CD14-positive monocyte (primary cell): Measurements from ENCODE around the gene PAK2. TPM values are rescaled to one million over a fixed set of nuclear protein-coding genes. Genes with fewer than 3 reads are reported as not detected.

Source experiments
- DNase-seq, 3 donors: peaks; one replicate each; pipeline ENCODE4 v3.0.0-alpha.2; 2011 to 2022
- H2AFZ ChIP-seq: 2 replicates; pipeline ENCODE4 v1.6.0; 2012; ENCODE audit warnings: mild to moderate bottlenecking, low read depth, low read length, inconsistent platforms; ENCODE audit not compliant: insufficient read depth, poor library complexity, severe bottlenecking
- H3K27ac ChIP-seq, 2 donors: 1 replicate in 1 of 2; 2 replicates in 1 of 2; pipeline ENCODE4 v1.5.1; 2012 to 2013; ENCODE audit warnings: low read length in 2 of 2, control low read depth in 1 of 2, inconsistent platforms in 1 of 2, low read depth in 1 of 2, mild to moderate bottlenecking in 1 of 2
- H3K27me3 ChIP-seq, 2 donors: one replicate each; pipeline versions ENCODE4 v1.6.0 to v1.6.1; 2011 to 2013; ENCODE audit warnings: low read length in 2 of 2; ENCODE audit not compliant: control insufficient read depth in 2 of 2, insufficient read depth in 2 of 2
- H3K36me3 ChIP-seq, 2 donors: replicated peaks in 1 of 2; 1 replicate in 1 of 2; 2 replicates in 1 of 2; pipeline versions ENCODE4 v1.5.1 to v1.6.1; 2012 to 2013; ENCODE audit warnings: low read length in 2 of 2, control low read depth in 1 of 2, inconsistent platforms in 1 of 2, mild to moderate bottlenecking in 1 of 2; ENCODE audit not compliant: insufficient read depth in 2 of 2, control insufficient read depth in 1 of 2
- H3K4me1 ChIP-seq, 2 donors: 1 replicate in 1 of 2; 2 replicates in 1 of 2; pipeline versions ENCODE4 v1.5.1 to v1.6.1; 2012 to 2013; ENCODE audit warnings: low read length in 2 of 2, control low read depth in 1 of 2, inconsistent platforms in 1 of 2, mild to moderate bottlenecking in 1 of 2, moderate library complexity in 1 of 2; ENCODE audit not compliant: insufficient read depth in 2 of 2, control insufficient read depth in 1 of 2
- H3K4me2 ChIP-seq: replicated peaks from 2 replicates; pipeline ENCODE3; 2012; ENCODE audit warnings: low read length, moderate library complexity, mild to moderate bottlenecking; ENCODE audit not compliant: poor library complexity, severe bottlenecking; ENCODE audit errors: extremely low read depth
- H3K4me3 ChIP-seq, 3 experiments: fragments of 200-600 bp in 1 of 3; sonication (generic) in 1 of 3; replicated peaks in 1 of 3; 1 replicate in 2 of 3; 2 replicates in 1 of 3; pipeline ENCODE4 v1.5.1; 2011 to 2013; ENCODE audit warnings: low read length in 3 of 3, mild to moderate bottlenecking in 3 of 3, control low read depth in 2 of 3, low read depth in 2 of 3, inconsistent platforms in 1 of 3, moderate library complexity in 1 of 3
- H3K79me2 ChIP-seq: 2 replicates; pipeline ENCODE4 v1.6.0; 2012; ENCODE audit warnings: mild to moderate bottlenecking, control low read depth, inconsistent platforms, low read length, moderate library complexity; ENCODE audit not compliant: insufficient read depth
- H3K9ac ChIP-seq: 2 replicates; pipeline ENCODE4 v1.6.0; 2017; ENCODE audit warnings: low read length, mild to moderate bottlenecking; ENCODE audit not compliant: insufficient read depth, poor library complexity, severe bottlenecking
- H3K9me3 ChIP-seq, 2 donors: replicated peaks in 1 of 2; 1 replicate in 1 of 2; 2 replicates in 1 of 2; pipeline versions ENCODE4 v1.5.1 to v1.6.1; 2012 to 2013; ENCODE audit warnings: low read length in 2 of 2, control low read depth in 1 of 2; ENCODE audit not compliant: control insufficient read depth in 1 of 2, insufficient read depth in 1 of 2
- H4K20me1 ChIP-seq: 2 replicates; pipeline ENCODE4 v1.6.0; 2012; ENCODE audit warnings: mild to moderate bottlenecking, low read length, control low read depth, moderate library complexity; ENCODE audit not compliant: insufficient read depth
- H3K27ac Mint-ChIP-seq, 7 donors: one replicate each; pipeline ENCODE4 v1.8.0; 2020; ENCODE audit warnings: mild to moderate bottlenecking in 7 of 7, mixed read lengths in 7 of 7, moderate library complexity in 6 of 7, inconsistent platforms in 2 of 7
- H3K27me3 Mint-ChIP-seq, 3 donors: one replicate each; pipeline ENCODE4 v1.8.0; 2021 to 2022; ENCODE audit warnings: low read depth in 3 of 3, mild to moderate bottlenecking in 3 of 3, mixed read lengths in 3 of 3, moderate library complexity in 3 of 3, inconsistent platforms in 1 of 3
- H3K36me3 Mint-ChIP-seq, 2 donors: one replicate each; pipeline ENCODE4 v1.8.0; 2020; ENCODE audit warnings: mixed read lengths in 2 of 2, inconsistent platforms in 1 of 2, mild to moderate bottlenecking in 1 of 2
- H3K4me1 Mint-ChIP-seq: one replicate; pipeline ENCODE4 v1.8.0; 2020; ENCODE audit warnings: mild to moderate bottlenecking, mixed read lengths
- H3K4me3 Mint-ChIP-seq, 2 donors: one replicate each; pipeline ENCODE4 v1.8.0; 2020; ENCODE audit warnings: mild to moderate bottlenecking in 2 of 2, mixed read lengths in 2 of 2, moderate library complexity in 1 of 2
- H3K9me3 Mint-ChIP-seq, 7 donors: one replicate each; pipeline ENCODE4 v1.8.0; 2020 to 2022; ENCODE audit warnings: mixed read lengths in 7 of 7, mild to moderate bottlenecking in 6 of 7, moderate library complexity in 6 of 7, inconsistent platforms in 2 of 7
- CTCF ChIP-seq: fragments of 200-600 bp; IDR thresholded peaks from one replicate; pipeline ENCODE4 v1.8.0; 2022; ENCODE audit warnings: antibody characterized with exemption, mild to moderate bottlenecking
- WGBS: methylation state at CpG from one replicate; pipeline ENCODE4 v1.1.5; 2013; ENCODE audit warnings: missing lambda C conversion rate; ENCODE audit not compliant: insufficient coverage; 5-methylcytosine and 5-hydroxymethylcytosine counted together
- intact Hi-C, 2 donors: fragments of 100-400 bp; cut with micrococcal nuclease; formaldehyde crosslinking; loops; one replicate each; pipeline versions ENCODE4 v1.15.0 to v1.15.1; 2023
- polyA plus RNA-seq, 3 donors: library from polyadenylated mRNA; depleted of rRNA in 1 of 3; unstranded in 2 of 3; stranded (reverse) in 1 of 3; fragments of 300-500 nt in 2 of 3; fragments of >200 nt in 1 of 3; fragmentation: Illumina TruSeq in 2 of 3; gene quantifications; 1 replicate in 2 of 3; 2 replicates in 1 of 3; pipeline ENCODE4 v1.2.3, GENCODE V29; 2012 to 2021

PAK2 gene
- polyA plus RNA-seq, 3 donors = 32.4 to 44.2 (median 33.2) TPM

- Mint-ChIP-seq H3K9me3 (peaks cover 0 to 2% (median 0%) of the 10 kb centered on the region in 7 donors), H3K36me3 (peaks cover 11% of the 10 kb centered on the region in 2 donors), H3K27me3 (peaks cover 0 to 1% (median 0%) of the 10 kb centered on the region in 3 donors), H3K4me1 (peaks cover 4% of the 10 kb centered on the region), H3K4me3 (no peak overlapping the region), H3K27ac (no peak overlapping the region)
- Histone ChIP-seq H2AFZ (no peak overlapping the region), H3K9me3 (no peaks in the 10 kb centered on the region), H3K27me3 (no peaks in the 10 kb centered on the region), H3K79me2 (peaks cover 13% of the 10 kb centered on the region), H4K20me1 (peaks cover 9% of the 10 kb centered on the region), H3K4me1 (peaks cover 4 to 8% of the 10 kb centered on the region in 2 donors), H3K36me3 (peaks cover 13 to 16% of the 10 kb centered on the region in 2 donors), H3K27ac (no peak overlapping the region), H3K4me3 (no peak overlapping the region), H3K9ac (no peak overlapping the region), H3K4me2 (no peak overlapping the region)
- WGBS = 100% methylated on average over 1 of the region's 3 CpGs
- intact Hi-C loops = no loop called here
- no peak for TF ChIP-seq CTCF
- no peak for DNase-seq
Measured at GRCh38 chr3:196735751-196736150, 3.9 kb upstream of the PAK2 start.

GRCh38 chr3:196736670-196737374 lies 2.8 kb upstream of the PAK2 start:
- H3K36me3 ChIP-seq = peaks cover 9 to 10% of the 10 kb centered on the region in 2 donors
- no CpG with 5 or more reads among the region's 4 CpGs for WGBS
- H3K4me3 ChIP-seq = no peak overlapping the region
- H3K27ac ChIP-seq = no peak overlapping the region
- no peak for TF ChIP-seq CTCF
- H3K9me3 Mint-ChIP-seq = peaks cover 0 to 2% (median 0%) of the 10 kb centered on the region in 7 donors
- H3K9ac ChIP-seq = no peak overlapping the region
- DNase-seq = no peak
- H3K27me3 Mint-ChIP-seq = peaks cover 0 to 1% (median 0%) of the 10 kb centered on the region in 3 donors
- H3K4me3 Mint-ChIP-seq = no peak overlapping the region
- H3K27ac Mint-ChIP-seq = no peak overlapping the region
- peaks cover 20% of the 10 kb centered on the region for H4K20me1 ChIP-seq
- H3K79me2 ChIP-seq = peaks cover 23% of the 10 kb centered on the region
- peaks cover 6 to 9% of the 10 kb centered on the region in 2 donors for H3K36me3 Mint-ChIP-seq
- peaks cover 11 to 17% of the 10 kb centered on the region in 2 donors for H3K4me1 ChIP-seq
- intact Hi-C loops = no loop called here
- no peak overlapping the region for H2AFZ ChIP-seq
- no peaks in the 10 kb centered on the region for H3K27me3 ChIP-seq
- no peaks in the 10 kb centered on the region for H3K9me3 ChIP-seq
- peaks cover 13% of the 10 kb centered on the region for H3K4me1 Mint-ChIP-seq
- H3K4me2 ChIP-seq = no peak overlapping the region
